Measurements from ENCODE around the gene RTN4R. TPM values are rescaled to one million over a fixed set of nuclear protein-coding genes. Genes with fewer than 3 reads are reported as not detected.

Gene RTN4R
- total and polyA plus RNA-seq, 9 of the 15 experiments (the other 6 are each of a cell fraction or from before 2014, with no cell fraction given), result 0.04 to 2.8 (median 1.4) TPM; not detected in 3

DNA sequence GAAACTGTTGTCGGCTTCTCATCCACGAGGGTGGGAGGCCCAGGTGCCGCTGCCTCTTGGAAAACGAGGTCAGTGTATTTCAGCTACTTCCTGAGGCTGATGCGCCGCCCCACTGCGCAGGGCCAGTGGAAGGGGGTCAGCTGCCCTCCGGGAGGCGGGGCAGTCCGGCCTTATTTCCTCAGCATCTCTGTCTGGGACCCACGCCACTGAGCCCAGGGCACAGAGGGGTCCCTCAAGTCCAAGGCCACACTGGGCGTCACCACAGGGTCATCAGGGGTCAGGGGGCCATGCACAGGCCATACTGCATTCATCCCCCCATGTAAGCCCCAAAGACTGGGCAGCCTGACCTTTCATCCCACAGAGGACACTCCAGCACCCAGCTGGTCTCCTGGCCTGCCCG is 12.1 kb downstream of the RTN4R start:
- peak in 1 of 4 experiments; percentile 24 for DNase-seq (ENCODE audit: extremely low read depth in 1 of 4, low spot score in 3 of 4)
- intact Hi-C loops (cut with micrococcal nuclease), result no loop called here
- TF ChIP-seq ARNT (IDR thresholded peaks at IDR 0.05), result no peak
- no peak for TF ChIP-seq ZNF12 (CRISPR knock-in tag; IDR thresholded peaks at IDR 0.05)
- no peak for TF ChIP-seq CREB1 (IDR thresholded peaks at IDR 0.05)
- no peak for TF ChIP-seq CREB1 (CRISPR knock-in tag; IDR thresholded peaks at IDR 0.05)
- TF ChIP-seq MXI1 (IDR thresholded peaks at IDR 0.05; ENCODE audit: low read depth, low read length), result no peak
- TF ChIP-seq, protein P1, sequence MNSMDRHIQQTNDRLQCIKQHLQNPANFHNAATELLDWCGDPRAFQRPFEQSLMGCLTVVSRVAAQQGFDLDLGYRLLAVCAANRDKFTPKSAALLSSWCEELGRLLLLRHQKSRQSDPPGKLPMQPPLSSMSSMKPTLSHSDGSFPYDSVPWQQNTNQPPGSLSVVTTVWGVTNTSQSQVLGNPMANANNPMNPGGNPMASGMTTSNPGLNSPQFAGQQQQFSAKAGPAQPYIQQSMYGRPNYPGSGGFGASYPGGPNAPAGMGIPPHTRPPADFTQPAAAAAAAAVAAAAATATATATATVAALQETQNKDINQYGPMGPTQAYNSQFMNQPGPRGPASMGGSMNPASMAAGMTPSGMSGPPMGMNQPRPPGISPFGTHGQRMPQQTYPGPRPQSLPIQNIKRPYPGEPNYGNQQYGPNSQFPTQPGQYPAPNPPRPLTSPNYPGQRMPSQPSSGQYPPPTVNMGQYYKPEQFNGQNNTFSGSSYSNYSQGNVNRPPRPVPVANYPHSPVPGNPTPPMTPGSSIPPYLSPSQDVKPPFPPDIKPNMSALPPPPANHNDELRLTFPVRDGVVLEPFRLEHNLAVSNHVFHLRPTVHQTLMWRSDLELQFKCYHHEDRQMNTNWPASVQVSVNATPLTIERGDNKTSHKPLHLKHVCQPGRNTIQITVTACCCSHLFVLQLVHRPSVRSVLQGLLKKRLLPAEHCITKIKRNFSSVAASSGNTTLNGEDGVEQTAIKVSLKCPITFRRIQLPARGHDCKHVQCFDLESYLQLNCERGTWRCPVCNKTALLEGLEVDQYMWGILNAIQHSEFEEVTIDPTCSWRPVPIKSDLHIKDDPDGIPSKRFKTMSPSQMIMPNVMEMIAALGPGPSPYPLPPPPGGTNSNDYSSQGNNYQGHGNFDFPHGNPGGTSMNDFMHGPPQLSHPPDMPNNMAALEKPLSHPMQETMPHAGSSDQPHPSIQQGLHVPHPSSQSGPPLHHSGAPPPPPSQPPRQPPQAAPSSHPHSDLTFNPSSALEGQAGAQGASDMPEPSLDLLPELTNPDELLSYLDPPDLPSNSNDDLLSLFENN (IDR thresholded peaks at IDR 0.05; ENCODE audit: low read depth in 2 of 2, low read length in 2 of 2), result no peak
- TF ChIP-seq LCOR (CRISPR knock-in tag; IDR thresholded peaks at IDR 0.05), result no peak
- TF ChIP-seq ZNF282 (CRISPR knock-in tag; IDR thresholded peaks at IDR 0.05), result no peak
- no peak for TF ChIP-seq ZNF717 (CRISPR knock-in tag; IDR thresholded peaks at IDR 0.05)
- peak; percentile 40; the same call in 1 of the 2 replicates for TF ChIP-seq NR2F6 (CRISPR knock-in tag; IDR thresholded peaks at IDR 0.05)
- TF ChIP-seq, protein P2, sequence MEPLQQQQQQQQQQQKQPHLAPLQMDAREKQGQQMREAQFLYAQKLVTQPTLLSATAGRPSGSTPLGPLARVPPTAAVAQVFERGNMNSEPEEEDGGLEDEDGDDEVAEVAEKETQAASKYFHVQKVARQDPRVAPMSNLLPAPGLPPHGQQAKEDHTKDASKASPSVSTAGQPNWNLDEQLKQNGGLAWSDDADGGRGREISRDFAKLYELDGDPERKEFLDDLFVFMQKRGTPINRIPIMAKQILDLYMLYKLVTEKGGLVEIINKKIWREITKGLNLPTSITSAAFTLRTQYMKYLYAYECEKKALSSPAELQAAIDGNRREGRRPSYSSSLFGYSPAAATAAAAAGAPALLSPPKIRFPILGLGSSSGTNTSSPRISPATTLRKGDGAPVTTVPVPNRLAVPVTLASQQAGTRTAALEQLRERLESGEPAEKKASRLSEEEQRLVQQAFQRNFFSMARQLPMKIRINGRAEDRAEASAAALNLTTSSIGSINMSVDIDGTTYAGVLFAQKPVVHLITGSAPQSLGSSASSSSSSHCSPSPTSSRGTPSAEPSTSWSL (CRISPR knock-in tag; IDR thresholded peaks at IDR 0.05; ENCODE audit: borderline replicate concordance), result 0 out of 2 replicates have a peak, but pooled peaks have one; percentile 6
- TF ChIP-seq, protein P3, sequence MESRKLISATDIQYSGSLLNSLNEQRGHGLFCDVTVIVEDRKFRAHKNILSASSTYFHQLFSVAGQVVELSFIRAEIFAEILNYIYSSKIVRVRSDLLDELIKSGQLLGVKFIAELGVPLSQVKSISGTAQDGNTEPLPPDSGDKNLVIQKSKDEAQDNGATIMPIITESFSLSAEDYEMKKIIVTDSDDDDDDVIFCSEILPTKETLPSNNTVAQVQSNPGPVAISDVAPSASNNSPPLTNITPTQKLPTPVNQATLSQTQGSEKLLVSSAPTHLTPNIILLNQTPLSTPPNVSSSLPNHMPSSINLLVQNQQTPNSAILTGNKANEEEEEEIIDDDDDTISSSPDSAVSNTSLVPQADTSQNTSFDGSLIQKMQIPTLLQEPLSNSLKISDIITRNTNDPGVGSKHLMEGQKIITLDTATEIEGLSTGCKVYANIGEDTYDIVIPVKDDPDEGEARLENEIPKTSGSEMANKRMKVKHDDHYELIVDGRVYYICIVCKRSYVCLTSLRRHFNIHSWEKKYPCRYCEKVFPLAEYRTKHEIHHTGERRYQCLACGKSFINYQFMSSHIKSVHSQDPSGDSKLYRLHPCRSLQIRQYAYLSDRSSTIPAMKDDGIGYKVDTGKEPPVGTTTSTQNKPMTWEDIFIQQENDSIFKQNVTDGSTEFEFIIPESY (CRISPR knock-in tag; IDR thresholded peaks at IDR 0.05), result no peak
- no peak for TF ChIP-seq HDAC6 (IDR thresholded peaks at IDR 0.05; ENCODE audit: low read depth, low read length)
- no peak for TF ChIP-seq ZNF586 (CRISPR knock-in tag; conservative IDR thresholded peaks at IDR 0.05)
- TF ChIP-seq ILF3 (IDR thresholded peaks at IDR 0.05; ENCODE audit: borderline replicate concordance), result no peak
- no peak for TF ChIP-seq POLR2G (IDR thresholded peaks at IDR 0.05; ENCODE audit: low read depth, low read length)

More for the DNA sequence above, 12.1 kb downstream of the RTN4R start:
- Histone ChIP-seq H3K9ac (ENCODE audit: insufficient read depth in 1 of 2, low read depth in 2 of 2, low read length in 2 of 2) (no peak overlapping the region; a peak in 1 of 4 replicates), H3K79me2 (ENCODE audit: control insufficient read depth, insufficient read depth, low read length) (no peaks in the 10 kb centered on the region), H3K4me3 (no peak overlapping the region), H3K27ac (ENCODE audit: extremely low read depth, low read depth, low read length) (no peak overlapping the region), H3K4me2 (ENCODE audit: insufficient read depth, low read length) (no peak overlapping the region), H3K36me3 (ENCODE audit: control insufficient read depth, insufficient read depth, low read length) (no peaks in the 10 kb centered on the region), H3K27me3 (ENCODE audit: control insufficient read depth in 2 of 2, insufficient read depth in 2 of 2, low read length in 2 of 2) (peaks cover 0 to 23% of the 10 kb centered on the region in 2 experiments; a peak in 3 of 5 replicates), H3K9me1 (ENCODE audit: control insufficient read depth, insufficient read depth, low read length) (peaks cover 6% of the 10 kb centered on the region), H3K4me1 (replicated peaks in 1 of 2; ENCODE audit: control insufficient read depth in 2 of 2, insufficient read depth in 2 of 2, low read length in 2 of 2) (peaks cover 14 to 54% of the 10 kb centered on the region in 2 experiments), H4K20me1 (replicated peaks; ENCODE audit: control insufficient read depth, insufficient read depth, low read length) (peaks cover 32% of the 10 kb centered on the region), H3K9me3 (replicated peaks; ENCODE audit: control insufficient read depth, insufficient read depth, low read depth, low read length) (no peaks in the 10 kb centered on the region), H2AFZ (ENCODE audit: low read depth, low read length) (no peak overlapping the region)
- BruUV-seq (replicated peaks), result no TSS peak
- no peak for FAIRE-seq
- ChIA-PET POLR2A (interaction anchor here (0.7 to 3.4 kb wide), 5 partner anchors 9 to 59 kb away, joined by 3 to 19 read pairs (median 5); no protein-coding TSS in a partner anchor), CTCF (ENCODE audit: low intra/inter-chr PET ratio) (no interaction called here)
- in situ Hi-C loops (cut with MboI), result no loop called here
- WGBS (ENCODE audit: insufficient coverage, low coverage, missing lambda C conversion rate), result 62% methylated on average over 13 of the region's 13 CpGs
- ATAC-seq, result no peak

Measured in K562 (cell line).